Stomach (tissue), 4 donors: ENCODE data around the gene S1PR1.
"Not testable (repeated sequence)": the region's sequence is repeated elsewhere in the genome, so short reads cannot be mapped to it uniquely, and the experiment has no call there.

Experiments used
- POLR2A ChIP-seq, 4 donors: fragments of 450-650 bp; IDR thresholded peaks; one replicate each; pipeline ENCODE4 v1.6.1; 2016; ENCODE audit warnings: antibody characterized with exemption in 4 of 4, control low read depth in 2 of 4, mild to moderate bottlenecking in 1 of 4, moderate library complexity in 1 of 4
- POLR2AphosphoS5 ChIP-seq, 3 donors: sonication (generic); formaldehyde crosslinking; IDR thresholded peaks; one replicate each; pipeline ENCODE4 v1.6.1; 2016; ENCODE audit warnings: antibody characterized with exemption in 3 of 3
- TF ChIP-seq, protein P1 (sequence below), 7 experiments: fragments of 450-650 bp in 4 of 7; fragments of 200-600 bp in 3 of 7; sonication (generic) in 3 of 7; IDR thresholded peaks; one replicate each; pipeline ENCODE4 v1.5.1; 2016 to 2019; ENCODE audit warnings: antibody characterized with exemption in 7 of 7, control low read depth in 2 of 7, mild to moderate bottlenecking in 1 of 7

GRCh38 chr1:101188968-101189367, 47.9 kb upstream of the S1PR1 start:
- TF ChIP-seq POLR2AphosphoS5, POLR2A (IDR thresholded peaks at IDR 0.05): not testable (repeated sequence)
- TF ChIP-seq, protein P1, sequence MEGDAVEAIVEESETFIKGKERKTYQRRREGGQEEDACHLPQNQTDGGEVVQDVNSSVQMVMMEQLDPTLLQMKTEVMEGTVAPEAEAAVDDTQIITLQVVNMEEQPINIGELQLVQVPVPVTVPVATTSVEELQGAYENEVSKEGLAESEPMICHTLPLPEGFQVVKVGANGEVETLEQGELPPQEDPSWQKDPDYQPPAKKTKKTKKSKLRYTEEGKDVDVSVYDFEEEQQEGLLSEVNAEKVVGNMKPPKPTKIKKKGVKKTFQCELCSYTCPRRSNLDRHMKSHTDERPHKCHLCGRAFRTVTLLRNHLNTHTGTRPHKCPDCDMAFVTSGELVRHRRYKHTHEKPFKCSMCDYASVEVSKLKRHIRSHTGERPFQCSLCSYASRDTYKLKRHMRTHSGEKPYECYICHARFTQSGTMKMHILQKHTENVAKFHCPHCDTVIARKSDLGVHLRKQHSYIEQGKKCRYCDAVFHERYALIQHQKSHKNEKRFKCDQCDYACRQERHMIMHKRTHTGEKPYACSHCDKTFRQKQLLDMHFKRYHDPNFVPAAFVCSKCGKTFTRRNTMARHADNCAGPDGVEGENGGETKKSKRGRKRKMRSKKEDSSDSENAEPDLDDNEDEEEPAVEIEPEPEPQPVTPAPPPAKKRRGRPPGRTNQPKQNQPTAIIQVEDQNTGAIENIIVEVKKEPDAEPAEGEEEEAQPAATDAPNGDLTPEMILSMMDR (IDR thresholded peaks at IDR 0.05) = not testable (repeated sequence)
